DOHH2 (cell line): ENCODE measurements around the gene ARHGEF9.

Experiments
- CTCF ChIP-seq: fragments of 200-600 bp; sonication (generic); IDR thresholded peaks from one replicate; pipeline ENCODE4 v1.5.1; 2014; ENCODE audit warnings: antibody characterized with exemption, mild to moderate bottlenecking, low read depth, low read length; ENCODE audit not compliant: poor library complexity, severe bottlenecking
- EZH2phosphoT487 ChIP-seq: fragments of 200-600 bp; sonication (generic); IDR thresholded peaks from 2 replicates; pipeline ENCODE4 v1.6.1; 2017; ENCODE audit warnings: borderline replicate concordance, mild to moderate bottlenecking, antibody characterized with exemption, low read length, moderate library complexity, mixed read lengths

DNA sequence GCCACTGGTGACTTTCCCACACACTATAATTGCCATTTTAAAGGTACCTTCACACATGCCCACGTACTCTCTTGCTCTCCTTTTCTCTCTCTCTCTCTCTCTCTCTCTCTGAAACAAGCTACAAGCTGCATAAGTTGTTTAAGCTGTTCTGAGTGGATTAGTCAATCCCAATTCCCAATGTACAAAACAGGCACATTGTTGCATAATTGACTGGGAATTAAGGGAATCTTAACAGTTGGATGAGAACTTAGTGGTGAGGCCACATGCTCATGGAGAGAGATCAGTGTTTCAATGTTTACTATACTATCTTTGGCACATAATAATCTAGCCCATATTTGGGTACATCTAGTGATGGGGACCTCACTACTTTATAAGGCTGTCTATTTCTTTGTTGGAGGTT, 123.3 kb downstream of the ARHGEF9 start:
- TF ChIP-seq CTCF (no peak), EZH2phosphoT487 (no peak)
